ENCODE measurements around the gene OR11L1. TPM values are rescaled to one million over a fixed set of nuclear protein-coding genes. Genes with fewer than 3 reads are reported as not detected.

OR11L1 gene
- total RNA-seq, 2 experiments from 2014 or later: not detected

DNA sequence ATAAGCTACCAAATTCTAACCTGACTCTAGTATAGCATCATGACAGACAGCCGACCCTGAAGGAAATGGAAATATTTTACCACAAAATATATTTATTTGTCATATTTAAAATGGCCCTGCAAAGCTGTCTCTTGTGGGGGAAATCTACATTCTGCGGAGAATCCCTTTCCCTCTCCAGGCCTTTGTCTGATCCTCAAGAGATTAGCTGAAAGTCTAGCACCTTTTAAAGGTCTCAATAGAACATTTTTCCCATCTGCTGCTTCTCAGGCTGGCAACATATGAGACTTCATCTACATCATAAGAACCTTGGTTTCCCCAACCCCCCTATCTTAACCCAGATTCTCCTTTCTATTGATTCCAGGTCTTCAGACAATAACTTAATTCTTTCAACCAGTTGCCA is 1.7 kb upstream of the OR11L1 start:
- no peak for DNase-seq (ENCODE audit: low spot score)
- Histone ChIP-seq H3K4me1 (ENCODE audit: insufficient read depth, low read length, poor library complexity, severe bottlenecking) (no peaks in the 10 kb centered on the region), H3K36me3 (ENCODE audit: insufficient read depth, low read length) (no peaks in the 10 kb centered on the region), H3K9me2 (ENCODE audit: insufficient read depth, low read length) (no peaks in the 10 kb centered on the region), H2AFZ (ENCODE audit: low read length) (no peak overlapping the region), H3K79me2 (ENCODE audit: insufficient read depth, low read depth, low read length) (no peaks in the 10 kb centered on the region), H3K9me3 (ENCODE audit: low read length) (no peaks in the 10 kb centered on the region), H3K4me2 (ENCODE audit: low read length) (no peak overlapping the region), H4K20me1 (ENCODE audit: insufficient read depth, low read length) (no peaks in the 10 kb centered on the region), H3K4me3 (ENCODE audit: low read depth, low read length, poor library complexity, severe bottlenecking) (no peak overlapping the region), H3K27ac (ENCODE audit: low read depth, low read length, poor library complexity, severe bottlenecking) (no peak overlapping the region)
- ChIA-PET POLR2A (interaction anchor here (0.8 kb wide), 1 partner anchor 419 kb away, joined by 3 read pairs; no protein-coding TSS in a partner anchor), CTCF (ENCODE audit: unreplicated experiment) (no interaction called here)
- intact Hi-C loops (cut with micrococcal nuclease; ENCODE audit: unreplicated experiment): no loop called here
- no peak for TF ChIP-seq EZH2phosphoT487 (IDR thresholded peaks at IDR 0.05; ENCODE audit: borderline replicate concordance, low read depth, low read length)
- TF ChIP-seq, protein P1, sequence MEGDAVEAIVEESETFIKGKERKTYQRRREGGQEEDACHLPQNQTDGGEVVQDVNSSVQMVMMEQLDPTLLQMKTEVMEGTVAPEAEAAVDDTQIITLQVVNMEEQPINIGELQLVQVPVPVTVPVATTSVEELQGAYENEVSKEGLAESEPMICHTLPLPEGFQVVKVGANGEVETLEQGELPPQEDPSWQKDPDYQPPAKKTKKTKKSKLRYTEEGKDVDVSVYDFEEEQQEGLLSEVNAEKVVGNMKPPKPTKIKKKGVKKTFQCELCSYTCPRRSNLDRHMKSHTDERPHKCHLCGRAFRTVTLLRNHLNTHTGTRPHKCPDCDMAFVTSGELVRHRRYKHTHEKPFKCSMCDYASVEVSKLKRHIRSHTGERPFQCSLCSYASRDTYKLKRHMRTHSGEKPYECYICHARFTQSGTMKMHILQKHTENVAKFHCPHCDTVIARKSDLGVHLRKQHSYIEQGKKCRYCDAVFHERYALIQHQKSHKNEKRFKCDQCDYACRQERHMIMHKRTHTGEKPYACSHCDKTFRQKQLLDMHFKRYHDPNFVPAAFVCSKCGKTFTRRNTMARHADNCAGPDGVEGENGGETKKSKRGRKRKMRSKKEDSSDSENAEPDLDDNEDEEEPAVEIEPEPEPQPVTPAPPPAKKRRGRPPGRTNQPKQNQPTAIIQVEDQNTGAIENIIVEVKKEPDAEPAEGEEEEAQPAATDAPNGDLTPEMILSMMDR (conservative IDR thresholded peaks at IDR 0.05; ENCODE audit: low read length): no peak
- no TSS peak for BruUV-seq (replicated peaks)

DNA sequence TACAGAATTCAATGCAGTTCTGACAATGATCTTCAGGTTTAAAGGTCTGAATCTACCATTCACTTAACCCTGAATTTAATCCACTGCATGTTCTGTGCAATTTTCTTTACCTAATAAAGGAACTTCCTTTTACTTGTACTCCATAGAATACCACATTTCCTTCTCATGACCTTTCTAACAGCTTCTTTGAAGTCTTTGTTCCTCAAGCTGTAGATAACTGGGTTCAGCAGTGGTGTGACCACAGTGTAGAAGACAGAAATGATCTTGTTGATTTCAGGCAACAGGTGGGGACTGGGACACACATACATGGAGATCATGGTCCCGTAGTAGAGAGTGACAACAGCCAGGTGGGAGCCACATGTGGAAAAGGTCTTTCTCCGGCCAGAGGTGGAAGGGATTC is 878 bp downstream of the OR11L1 start:
- Histone ChIP-seq H3K9me3 (ENCODE audit: low read length) (no peaks in the 10 kb centered on the region), H3K27ac (ENCODE audit: low read depth, low read length, poor library complexity, severe bottlenecking) (no peak overlapping the region), H3K79me2 (ENCODE audit: insufficient read depth, low read depth, low read length) (no peaks in the 10 kb centered on the region), H3K4me3 (ENCODE audit: low read depth, low read length, poor library complexity, severe bottlenecking) (no peak overlapping the region), H2AFZ (ENCODE audit: low read length) (no peak overlapping the region), H3K36me3 (ENCODE audit: insufficient read depth, low read length) (no peaks in the 10 kb centered on the region), H3K4me2 (ENCODE audit: low read length) (no peak overlapping the region), H3K4me1 (ENCODE audit: insufficient read depth, low read length, poor library complexity, severe bottlenecking) (no peaks in the 10 kb centered on the region), H4K20me1 (ENCODE audit: insufficient read depth, low read length) (no peaks in the 10 kb centered on the region), H3K9me2 (ENCODE audit: insufficient read depth, low read length) (no peaks in the 10 kb centered on the region)
- no TSS peak for BruUV-seq (replicated peaks)
- no peak for DNase-seq (ENCODE audit: low spot score)
- TF ChIP-seq EZH2phosphoT487 (IDR thresholded peaks at IDR 0.05; ENCODE audit: borderline replicate concordance, low read depth, low read length): no peak
- TF ChIP-seq, protein P1 (conservative IDR thresholded peaks at IDR 0.05; ENCODE audit: low read length): no peak
- CTCF ChIA-PET (ENCODE audit: unreplicated experiment): no interaction called here
- POLR2A ChIA-PET: interaction anchor here (0.5 kb wide), 1 partner anchor 16 kb away, joined by 3 read pairs; no protein-coding TSS in a partner anchor
- intact Hi-C loops (cut with micrococcal nuclease; ENCODE audit: unreplicated experiment): no loop called here

DNA sequence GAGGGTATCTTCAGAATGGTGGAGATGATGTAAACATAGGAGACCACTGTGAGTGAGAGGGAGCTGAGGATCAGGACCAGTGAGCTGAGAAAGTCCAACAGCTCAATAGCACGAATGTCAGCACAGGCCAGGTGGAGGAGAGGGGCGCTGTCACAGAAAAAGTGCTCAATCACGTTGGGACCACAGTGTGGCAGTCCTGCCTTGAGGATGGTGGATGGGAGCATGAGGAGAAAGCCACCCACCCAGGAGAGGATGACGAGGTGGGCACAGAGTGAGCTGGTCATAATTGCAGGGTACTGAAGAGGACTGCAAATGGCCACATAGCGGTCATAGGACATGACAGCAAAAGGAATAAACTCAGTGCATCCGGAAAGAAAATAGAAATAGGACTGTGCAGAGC is 8.1 kb downstream of the OR11L1 start:
- intact Hi-C loops (cut with micrococcal nuclease; ENCODE audit: unreplicated experiment): no loop called here
- CTCF ChIA-PET (ENCODE audit: unreplicated experiment): no interaction called here
- no TSS peak for BruUV-seq (replicated peaks)

More for the DNA sequence above, 8.1 kb downstream of the OR11L1 start:
- Histone ChIP-seq H3K27ac (ENCODE audit: low read depth, low read length, poor library complexity, severe bottlenecking) (no peak overlapping the region), H3K4me3 (ENCODE audit: low read depth, low read length, poor library complexity, severe bottlenecking) (no peak overlapping the region), H3K79me2 (ENCODE audit: insufficient read depth, low read depth, low read length) (no peaks in the 10 kb centered on the region), H3K9me2 (ENCODE audit: insufficient read depth, low read length) (no peaks in the 10 kb centered on the region), H3K36me3 (ENCODE audit: insufficient read depth, low read length) (no peaks in the 10 kb centered on the region), H3K4me1 (ENCODE audit: insufficient read depth, low read length, poor library complexity, severe bottlenecking) (no peaks in the 10 kb centered on the region), H4K20me1 (ENCODE audit: insufficient read depth, low read length) (no peaks in the 10 kb centered on the region), H2AFZ (ENCODE audit: low read length) (no peak overlapping the region), H3K9me3 (ENCODE audit: low read length) (no peaks in the 10 kb centered on the region), H3K4me2 (ENCODE audit: low read length) (no peak overlapping the region)
- POLR2A ChIA-PET: no interaction called here
- no peak for DNase-seq (ENCODE audit: low spot score)
- no peak for TF ChIP-seq EZH2phosphoT487 (IDR thresholded peaks at IDR 0.05; ENCODE audit: borderline replicate concordance, low read depth, low read length)
- TF ChIP-seq, protein P1 (conservative IDR thresholded peaks at IDR 0.05; ENCODE audit: low read length): no peak

All from OCI-LY7 (cell line).